GM12892 (cell line): ENCODE measurements around the gene AIP.

Experiments
- DNase-seq: peaks from one replicate; pipeline ENCODE4 v3.0.0; 2011; ENCODE audit not compliant: insufficient read length
- FAIRE-seq: peaks from 2 replicates; lab custom pipeline; 2011; peaks lifted over from hg19 to GRCh38; lab: Jason Lieb, UNC
- POLR2A ChIP-seq: IDR thresholded peaks from 2 replicates; pipeline ENCODE4 v1.6.1; 2011; ENCODE audit warnings: low read depth, low read length, control low read depth
- POLR2AphosphoS5 ChIP-seq: IDR thresholded peaks from 2 replicates; pipeline ENCODE4 v1.6.1; 2011; ENCODE audit warnings: low read depth, low read length, control low read depth
- TAF1 ChIP-seq: IDR thresholded peaks from 2 replicates; pipeline ENCODE4 v1.6.1; 2011; ENCODE audit warnings: low read depth, mild to moderate bottlenecking, control low read depth, low read length, borderline replicate concordance

AIP gene

GRCh38 chr11:67450796-67451657 is 31.8 kb upstream of the AIP start:
- no peak for FAIRE-seq
- DNase-seq = no peak
- TF ChIP-seq TAF1 = no peak
- TF ChIP-seq POLR2AphosphoS5 = no peak
- TF ChIP-seq POLR2A = no peak

GRCh38 chr11:67451658-67451976 is 31.2 kb upstream of the AIP start:
- TF ChIP-seq POLR2AphosphoS5 (no peak), POLR2A (0 out of 2 replicates have a peak, but pooled peaks have one; percentile 4)
- FAIRE-seq = no peak
- no peak for DNase-seq

GRCh38 chr11:67452141-67452952 is 30.5 kb upstream of the AIP start, which contains the start of gene GPR152:
Gene GPR152, minus strand, starts transcription at chr11:67452729. Its CDS starts 5 bp downstream, at chr11:67452724.
- DNase-seq (no peak), FAIRE-seq (peak; percentile 30)
- TF ChIP-seq POLR2AphosphoS5 = no peak
- no peak for TF ChIP-seq POLR2A
- no peak for TF ChIP-seq TAF1

DNA sequence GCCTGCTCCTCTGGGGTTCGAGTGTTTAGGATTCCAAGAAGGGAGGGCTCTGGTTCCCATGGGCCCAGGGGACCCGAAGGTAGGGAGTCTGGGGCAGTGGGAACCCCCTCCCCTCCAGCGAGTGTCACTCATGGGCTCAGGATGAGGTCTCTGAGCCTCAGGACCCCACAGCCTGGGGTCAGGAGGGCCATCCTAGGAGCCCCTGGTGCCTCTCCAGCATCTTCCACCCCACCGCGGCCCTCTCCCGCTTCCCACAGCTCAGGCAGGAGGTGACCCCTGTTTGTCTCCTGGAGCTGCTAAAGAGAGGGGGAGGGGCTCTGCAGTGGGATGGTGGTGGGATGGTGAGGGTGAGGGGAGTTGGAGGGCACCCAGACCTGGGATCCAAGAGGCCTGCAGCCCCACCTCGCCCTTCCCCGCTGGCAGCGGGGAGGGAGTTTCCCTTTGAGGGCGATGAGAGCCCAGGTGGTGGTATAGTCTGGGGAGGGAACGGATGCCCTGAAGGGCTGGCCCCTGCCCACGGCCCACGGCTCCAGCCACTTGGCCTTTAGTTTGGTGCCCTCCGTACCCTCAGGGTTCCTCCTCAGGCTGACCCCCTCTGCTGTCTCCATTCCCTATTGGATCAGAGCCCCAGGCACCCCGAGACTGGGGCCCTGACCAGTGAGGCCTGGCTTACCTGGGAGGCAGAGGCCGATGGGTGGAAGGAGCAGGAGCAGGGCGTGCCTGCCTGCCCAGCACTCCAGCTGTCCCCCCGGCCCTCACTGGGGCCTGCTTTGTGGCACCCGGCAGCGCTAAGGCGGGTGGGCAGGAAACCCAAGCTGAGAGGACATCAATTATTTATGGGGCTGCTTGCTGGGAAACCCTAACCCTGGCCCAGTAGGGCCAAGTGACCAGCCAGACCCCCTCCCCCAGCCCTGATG is 28.8 kb upstream of the AIP start:
- DNase-seq (no peak), FAIRE-seq (no peak)
- TF ChIP-seq TAF1 (no peak), POLR2AphosphoS5 (no peak), POLR2A (no peak; the same call in 1 of the 2 replicates)

- DNase-seq = no peak
- no peak for FAIRE-seq
- TF ChIP-seq TAF1 = no peak
- TF ChIP-seq POLR2AphosphoS5 = no peak
- no peak for TF ChIP-seq POLR2A
These were observed 27.8 kb upstream of the AIP start, which contains the start of gene CABP4 for GRCh38 chr11:67455054-67455453. Gene CABP4, plus strand, starts transcription at chr11:67455354. Its CDS starts 70 bp downstream, at chr11:67455424.

DNA sequence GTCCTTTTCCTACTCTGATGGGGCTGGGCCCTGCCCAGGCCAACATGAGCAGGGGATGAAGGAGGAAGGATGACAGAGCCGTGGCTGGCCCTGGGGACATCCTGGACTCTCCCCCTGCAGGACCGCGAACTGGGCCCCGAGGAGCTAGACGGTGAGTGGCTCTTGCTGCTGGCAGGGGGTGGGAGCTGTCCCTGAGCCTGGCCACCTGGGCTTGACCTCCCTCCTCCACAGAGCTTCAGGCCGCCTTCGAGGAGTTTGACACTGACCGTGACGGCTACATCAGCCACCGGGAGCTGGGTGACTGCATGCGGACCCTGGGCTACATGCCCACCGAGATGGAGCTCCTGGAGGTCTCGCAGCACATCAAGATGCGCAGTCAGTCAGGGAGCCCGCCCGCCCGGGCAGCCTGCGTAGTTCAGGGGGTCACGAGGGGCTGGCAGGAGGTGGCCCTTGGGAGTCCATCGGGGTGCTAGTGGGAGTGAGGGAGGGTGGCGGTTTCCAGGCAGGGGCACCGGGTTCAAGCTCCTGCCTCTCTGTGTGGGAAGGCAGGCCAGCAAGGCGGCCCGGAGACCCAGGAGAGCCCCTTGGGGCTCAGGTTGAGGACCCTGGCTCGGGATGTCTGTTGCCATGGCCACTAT is 26.6 kb upstream of the AIP start:
- no peak for TF ChIP-seq TAF1
- TF ChIP-seq POLR2AphosphoS5 = no peak
- no peak for TF ChIP-seq POLR2A
- DNase-seq (no peak), FAIRE-seq (no peak)

DNA sequence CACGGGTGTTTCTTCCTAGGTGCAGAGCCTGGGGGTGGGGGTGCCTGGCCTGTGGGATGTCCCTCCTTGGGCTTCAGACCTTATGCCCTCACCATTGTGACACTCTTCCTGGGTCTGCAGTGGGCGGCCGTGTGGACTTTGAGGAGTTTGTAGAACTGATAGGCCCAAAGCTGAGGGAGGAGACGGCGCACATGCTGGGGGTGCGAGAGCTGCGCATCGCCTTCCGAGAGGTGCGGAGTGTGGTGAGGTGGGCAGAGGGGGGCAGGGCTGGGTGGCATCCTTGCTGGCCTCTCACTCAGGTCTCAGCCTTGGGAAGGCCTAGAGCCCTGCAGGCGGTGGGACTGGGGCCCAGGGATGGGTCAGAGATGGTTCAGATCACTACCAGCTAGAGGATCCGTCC is 25.4 kb upstream of the AIP start:
- no peak for DNase-seq
- FAIRE-seq = no peak
- TF ChIP-seq POLR2A = no peak
- TF ChIP-seq POLR2AphosphoS5 = no peak
- TF ChIP-seq TAF1 = no peak

DNA sequence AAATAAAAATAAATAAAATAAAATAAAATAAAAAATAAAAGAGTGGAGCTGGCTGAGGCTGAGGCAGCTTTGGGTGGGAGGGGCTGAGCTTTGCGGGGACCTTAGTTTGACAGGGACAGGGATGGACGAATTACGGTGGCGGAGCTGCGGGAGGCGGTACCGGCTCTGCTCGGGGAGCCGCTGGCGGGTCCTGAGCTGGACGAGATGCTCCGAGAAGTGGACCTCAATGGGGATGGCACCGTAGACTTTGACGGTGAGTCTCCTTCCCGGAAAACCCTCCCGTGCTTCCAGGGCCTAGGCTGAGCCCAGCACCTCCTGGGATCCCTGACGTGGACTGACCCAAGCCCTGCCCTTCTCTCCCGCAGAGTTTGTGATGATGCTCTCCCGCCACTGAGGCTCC is 24.6 kb upstream of the AIP start:
- no peak for FAIRE-seq
- no peak for DNase-seq
- TF ChIP-seq POLR2AphosphoS5 = no peak
- no peak for TF ChIP-seq TAF1
- no peak for TF ChIP-seq POLR2A

GRCh38 chr11:67463186-67463585 is 19.6 kb upstream of the AIP start:
- DNase-seq = no peak
- TF ChIP-seq TAF1 (no peak), POLR2AphosphoS5 (no peak), POLR2A (no peak)
- FAIRE-seq = no peak

DNA sequence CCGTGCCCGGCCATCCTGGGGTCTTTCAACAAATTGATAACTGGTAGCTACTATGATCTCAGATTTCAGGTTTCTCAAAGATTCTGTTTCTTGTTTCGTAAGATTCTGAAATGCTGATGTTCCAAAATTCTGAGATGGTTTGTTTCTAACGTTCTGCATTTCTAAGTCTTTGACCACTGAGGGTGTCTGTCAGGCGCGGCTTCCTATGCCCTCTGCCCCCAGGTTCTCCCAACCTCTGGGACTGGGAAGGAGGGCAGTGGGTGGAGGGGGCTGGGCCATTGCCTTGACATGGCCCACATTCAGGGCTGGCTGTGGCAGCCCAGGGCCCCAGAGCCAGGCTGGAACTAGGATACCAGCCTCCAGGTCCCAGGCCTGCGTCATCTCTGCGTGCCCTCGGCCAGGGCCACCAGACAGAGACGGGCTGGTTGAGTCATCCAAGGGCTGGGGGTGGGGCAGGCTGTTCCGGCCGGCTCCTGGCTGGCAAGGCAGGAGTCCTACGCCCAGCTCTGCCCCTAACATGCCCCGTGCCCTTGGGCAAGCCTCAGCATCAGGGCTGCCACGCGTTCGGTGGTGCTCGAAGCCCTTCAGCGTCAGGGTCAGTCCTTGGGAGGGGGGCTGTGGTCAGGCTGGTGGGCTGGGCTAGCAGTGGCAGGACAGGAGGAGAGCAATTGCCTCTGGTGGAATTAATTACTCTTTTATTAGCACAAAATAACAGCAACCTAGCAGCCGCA is 19.0 kb upstream of the AIP start:
- FAIRE-seq = no peak
- no peak; the same call in 1 of the 2 replicates for TF ChIP-seq POLR2A
- no peak for TF ChIP-seq POLR2AphosphoS5
- TF ChIP-seq TAF1 = no peak
- DNase-seq = no peak
